Prostate gland (tissue), 2 donors: Measurements from ENCODE around the gene CNST.

Source experiments
- CTCF ChIP-seq, 4 experiments: fragments of 200-600 bp in 2 of 4; fragments of 450-650 bp in 2 of 4; sonication (generic) in 2 of 4; IDR thresholded peaks; 1 replicate in 3 of 4; 2 replicates in 1 of 4; pipeline ENCODE4 v1.5.1; 2016 to 2019; ENCODE audit warnings: antibody characterized with exemption in 4 of 4, mild to moderate bottlenecking in 2 of 4, moderate library complexity in 2 of 4
- POLR2A ChIP-seq: fragments of 450-650 bp; IDR thresholded peaks from one replicate; pipeline ENCODE4 v1.6.1; 2016; ENCODE audit warnings: antibody characterized with exemption, mild to moderate bottlenecking

GRCh38 chr1:246533371-246533905 is 32.8 kb upstream of the CNST start:
- no peak for TF ChIP-seq POLR2A
- TF ChIP-seq CTCF (IDR thresholded peaks at IDR 0.05) = no peak
